ENCODE measurements around the gene DACH2. TPM values are rescaled to one million over a fixed set of nuclear protein-coding genes. Genes with fewer than 3 reads are reported as not detected.

DACH2 gene
- total RNA-seq, 4 donors from 2014 or later, result not detected

DNA sequence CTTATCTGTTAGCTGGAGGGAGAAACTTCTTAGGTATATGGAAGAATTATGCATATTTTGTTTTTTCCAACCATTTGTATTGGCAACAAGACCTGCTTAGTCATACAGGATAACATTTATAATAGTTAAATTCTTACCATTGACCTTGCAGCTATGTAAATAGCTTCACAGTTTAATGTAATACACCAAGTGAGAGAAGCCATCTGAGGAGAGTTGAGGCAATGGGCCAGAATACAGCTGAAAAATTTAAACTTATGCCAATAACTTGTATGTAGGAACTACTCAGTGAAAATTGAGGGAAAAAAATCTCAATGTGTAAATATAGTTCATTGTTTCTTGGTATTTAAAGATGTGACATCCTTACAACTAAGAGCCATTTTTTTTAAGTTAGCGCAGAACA, 273.5 kb downstream of the DACH2 start:
- DNase-seq (ENCODE audit: low spot score) (no peak), ATAC-seq (ENCODE audit: low FRiP score) (no peak)
- TF ChIP-seq CTCF (IDR thresholded peaks at IDR 0.05), result no peak

DNA sequence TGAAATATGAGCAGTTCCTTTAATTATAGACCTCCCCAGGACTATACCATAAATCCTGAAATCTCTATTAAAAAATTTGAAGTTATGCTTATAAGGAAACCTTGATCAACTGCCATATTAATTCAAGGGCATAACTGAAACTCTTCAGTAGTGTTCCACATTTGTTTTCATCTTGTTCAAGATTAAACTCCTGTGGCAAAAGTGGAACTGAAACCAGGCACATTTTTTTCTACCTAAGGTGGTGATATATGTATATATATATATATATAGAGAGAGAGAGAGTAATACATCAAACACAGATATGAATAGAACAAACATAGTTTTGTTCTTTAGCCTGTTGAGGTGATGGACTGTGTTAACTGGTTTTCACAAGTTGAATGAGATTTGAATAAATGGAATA, 287.9 kb downstream of the DACH2 start:
- DNase-seq (ENCODE audit: low spot score), result no peak
- no peak for TF ChIP-seq CTCF (IDR thresholded peaks at IDR 0.05)
- no peak for ATAC-seq (ENCODE audit: low FRiP score)

DNA sequence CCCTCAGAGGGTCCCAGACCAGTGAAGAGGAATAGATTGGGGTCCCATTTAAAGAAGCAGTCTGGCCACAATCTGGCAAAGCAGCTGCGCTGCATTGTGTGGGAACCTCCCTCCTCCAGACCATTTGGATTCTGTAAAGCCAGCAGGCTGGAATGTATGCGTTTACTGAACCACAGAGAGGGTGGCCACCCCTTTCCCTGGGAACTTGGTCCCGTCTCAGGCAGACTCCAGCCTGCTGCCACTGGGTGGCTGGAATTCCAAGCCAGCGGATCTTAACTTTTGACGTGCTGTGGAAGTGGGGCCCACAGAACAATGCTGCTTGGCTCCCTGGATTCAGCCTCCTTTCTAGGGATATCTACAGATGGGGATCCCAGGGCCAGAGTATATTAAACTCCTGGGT, 307.2 kb downstream of the DACH2 start:
- DNase-seq (ENCODE audit: low spot score) (no peak), ATAC-seq (ENCODE audit: low FRiP score) (no peak)
- no peak for TF ChIP-seq CTCF (IDR thresholded peaks at IDR 0.05)

- ATAC-seq (ENCODE audit: low FRiP score), result no peak
- DNase-seq (ENCODE audit: low spot score), result no peak
- no peak for TF ChIP-seq CTCF (IDR thresholded peaks at IDR 0.05)
Observed at GRCh38 chrX:86460760-86461159, 312.5 kb downstream of the DACH2 start.

DNA sequence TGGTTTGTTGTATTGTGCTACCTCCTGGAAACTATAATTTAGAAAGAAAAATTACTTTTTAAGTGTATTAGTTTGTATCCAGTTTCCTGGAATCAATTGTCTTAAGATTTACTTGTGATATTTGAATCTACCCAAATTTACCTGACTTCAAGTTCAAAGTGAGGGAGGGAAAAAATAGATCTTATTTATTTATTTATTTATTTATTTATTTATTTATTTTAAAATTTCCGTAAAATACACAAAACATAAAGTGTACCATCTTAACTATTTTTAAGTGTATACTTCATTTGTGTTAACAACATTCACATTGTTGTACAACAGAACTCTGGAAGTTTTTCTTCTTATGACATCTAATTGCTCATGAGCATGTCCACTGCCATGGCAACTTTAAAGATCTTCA, 356.0 kb downstream of the DACH2 start:
- no peak for ATAC-seq (ENCODE audit: low FRiP score)
- TF ChIP-seq CTCF (IDR thresholded peaks at IDR 0.05), result no peak
- no peak for DNase-seq (ENCODE audit: low spot score)

- no peak for TF ChIP-seq CTCF (IDR thresholded peaks at IDR 0.05)
- DNase-seq (ENCODE audit: low spot score) (no peak), ATAC-seq (ENCODE audit: low FRiP score) (no peak)
Observed at GRCh38 chrX:86507331-86507730, 359.1 kb downstream of the DACH2 start.

DNA sequence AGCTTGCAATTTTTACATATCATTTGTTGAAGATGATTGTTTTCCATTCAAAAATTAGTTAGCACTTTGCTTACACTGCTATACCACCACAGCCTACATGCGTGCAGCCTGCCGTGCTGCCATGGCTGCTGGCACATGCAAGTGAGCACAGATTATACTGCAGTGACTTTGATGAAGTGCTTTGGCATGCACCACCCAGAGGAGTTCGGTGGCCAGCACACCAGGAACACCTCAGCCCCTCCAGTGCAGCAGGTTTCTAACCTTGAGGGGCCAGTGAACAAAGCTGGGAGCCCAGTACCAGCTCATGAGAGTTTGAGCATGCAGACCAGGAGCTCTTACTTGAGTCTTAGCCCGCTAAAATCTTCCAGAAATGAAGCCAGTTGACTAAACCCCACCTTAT, 431.5 kb downstream of the DACH2 start:
- no peak for ATAC-seq (ENCODE audit: low FRiP score)
- no peak for TF ChIP-seq CTCF (IDR thresholded peaks at IDR 0.05)
- DNase-seq (ENCODE audit: low spot score), result no peak

All from omental fat pad (tissue), 4 donors.